NCI-H524 (cell line): ENCODE data around the gene THSD4.

Experiments used
- DNase-seq, 2 experiments: peaks; one replicate each; lab custom pipeline; 2025; lab: John Stamatoyannopoulos, UW

Gene THSD4

DNA sequence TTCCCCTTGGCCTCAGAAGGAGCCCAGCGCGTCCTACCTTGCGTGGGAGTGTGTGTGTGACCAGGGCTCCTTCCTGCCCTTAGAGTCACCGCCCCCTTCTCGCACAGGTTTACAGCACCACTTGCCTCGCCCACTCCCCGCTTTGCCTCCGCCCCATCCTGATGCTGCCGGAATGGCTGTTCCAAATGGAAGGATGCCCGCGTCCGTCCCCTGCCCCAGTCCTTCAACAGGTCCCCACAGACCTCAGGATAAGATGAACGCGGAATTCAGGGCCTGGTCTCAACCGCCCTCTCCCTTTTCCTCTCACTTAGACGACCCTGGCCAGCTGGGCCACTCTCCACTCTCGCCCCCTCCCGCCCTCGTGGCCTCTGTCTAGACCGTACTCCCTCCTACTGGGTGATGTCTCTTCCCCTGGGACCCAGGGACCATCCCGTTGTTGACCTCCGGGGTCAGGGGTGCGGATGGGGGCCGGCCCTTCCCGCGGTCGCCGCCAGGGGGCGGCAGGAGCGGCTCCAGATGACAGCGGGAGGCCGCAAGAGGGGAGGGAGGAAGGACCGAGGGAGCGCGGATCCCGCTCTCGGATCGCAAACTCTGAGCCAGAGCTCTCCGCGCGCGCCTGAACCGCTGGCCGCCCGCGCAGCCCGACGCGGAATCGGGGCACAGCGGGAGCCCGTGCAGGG lies at the start of gene THSD4:
TSS of gene THSD4 (plus strand) at position 585 of the 680 bp plus-strand sequence.
- peak; percentile 54 to 78 for DNase-seq

DNA sequence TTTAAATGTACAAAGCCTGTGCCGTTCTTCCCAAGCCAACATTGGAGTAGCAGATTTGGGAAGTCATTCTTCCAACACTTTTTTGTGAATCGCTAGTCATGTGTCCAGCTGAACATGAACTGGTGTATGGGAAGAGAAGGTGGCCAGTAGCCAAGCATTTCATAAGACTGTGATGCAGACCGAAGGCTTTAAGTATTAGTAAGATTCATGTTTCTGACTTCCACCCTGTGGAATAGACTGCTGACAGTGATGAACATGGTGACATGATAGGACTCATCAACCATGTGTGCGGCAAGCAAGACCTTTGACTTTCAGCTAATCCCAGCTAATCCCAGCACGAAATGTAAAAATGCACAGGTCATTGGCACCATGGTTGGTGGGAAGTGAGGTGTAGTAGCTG lies 48.3 kb upstream of the THSD4 start:
- no peak for DNase-seq

DNA sequence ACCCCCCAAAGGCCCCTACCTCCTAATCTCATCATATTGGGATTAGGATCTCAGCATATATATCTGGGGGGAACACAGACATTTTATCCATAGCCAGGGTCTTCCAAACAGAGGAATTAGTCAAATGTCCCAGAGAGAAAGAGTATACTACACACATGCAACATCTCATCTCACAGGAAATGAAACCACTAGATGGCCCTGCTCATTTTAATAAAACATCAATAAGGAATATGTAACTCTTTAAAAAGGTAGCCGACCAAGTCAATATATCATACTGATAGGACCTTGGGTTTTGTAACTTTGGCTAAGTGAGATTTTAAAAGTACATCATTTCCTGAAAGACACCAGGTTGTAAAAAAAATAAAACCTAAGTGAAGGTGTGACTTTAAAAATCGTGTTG lies 45.6 kb upstream of the THSD4 start:
- no peak for DNase-seq

DNA sequence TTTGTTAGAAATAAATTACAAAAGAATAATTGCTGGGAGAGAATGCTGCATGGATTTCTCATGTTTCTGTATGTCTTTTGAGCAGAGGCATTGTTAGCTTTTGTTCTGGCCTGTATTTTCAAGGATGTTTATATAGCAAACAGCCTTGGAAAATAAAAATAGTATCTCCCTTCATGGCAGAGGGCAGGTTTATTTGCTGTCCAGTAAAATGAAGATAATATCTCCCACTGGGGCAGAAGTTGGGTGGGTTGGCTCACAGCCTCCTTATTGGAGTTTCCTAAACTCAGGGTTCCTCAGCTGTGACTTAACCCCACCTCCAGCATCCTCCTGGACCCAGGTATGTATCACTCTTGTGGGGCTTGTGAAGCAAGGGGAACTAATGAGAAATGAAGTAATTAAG lies 43.7 kb upstream of the THSD4 start:
- DNase-seq = no peak

DNA sequence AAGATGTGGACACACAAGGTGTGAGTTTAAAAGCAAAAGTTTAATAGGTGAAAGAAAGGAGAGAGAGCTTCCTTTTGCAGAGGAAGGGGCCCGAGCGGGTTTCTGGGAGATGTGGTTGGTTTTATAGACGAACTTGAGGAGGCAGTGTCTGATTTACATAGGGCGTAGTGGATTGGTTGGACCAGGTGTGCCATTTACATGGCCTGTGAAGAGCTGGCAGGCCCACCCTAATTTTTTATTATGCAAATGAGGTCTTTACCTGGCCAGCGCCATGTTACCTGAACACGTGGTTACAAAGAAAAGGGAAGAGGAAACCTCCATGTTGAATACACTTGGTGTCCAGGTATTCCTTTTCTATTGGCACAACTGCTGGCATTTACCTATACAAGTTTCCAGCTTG lies 42.8 kb upstream of the THSD4 start:
- DNase-seq = no peak

DNA sequence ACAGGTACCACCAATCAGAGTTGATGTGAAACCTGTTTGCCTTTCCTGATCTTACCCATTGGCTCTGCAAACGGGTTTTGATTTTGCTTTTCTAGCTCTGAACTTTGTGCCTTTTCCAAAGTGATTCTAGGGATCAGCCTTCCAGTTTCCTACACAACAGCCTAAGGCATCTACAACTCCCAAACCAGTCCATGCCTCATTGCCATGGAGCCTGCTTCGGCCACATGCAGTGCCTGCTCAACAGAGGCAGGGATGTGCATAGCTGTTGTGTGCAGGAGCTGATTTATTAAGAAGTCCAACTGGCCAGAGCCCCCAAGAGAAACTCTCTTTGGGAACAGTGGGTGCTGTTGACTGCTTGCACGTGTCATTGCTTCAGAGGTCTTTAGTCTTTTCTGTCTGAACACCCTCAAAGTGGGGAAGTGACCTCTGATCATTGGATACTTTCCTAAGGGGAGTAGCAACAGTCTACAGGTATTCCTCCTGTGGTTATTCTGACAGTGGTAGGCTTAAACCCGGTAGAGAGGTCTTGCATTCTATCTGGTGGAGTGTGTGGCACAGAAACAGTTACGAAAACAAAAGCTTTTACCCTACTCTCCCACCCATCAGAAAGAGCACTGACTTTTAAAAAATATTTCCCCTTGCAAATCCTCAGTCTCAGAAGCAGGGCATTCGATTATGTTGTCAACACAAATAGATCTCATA lies 36.6 kb upstream of the THSD4 start:
- DNase-seq = no peak

DNA sequence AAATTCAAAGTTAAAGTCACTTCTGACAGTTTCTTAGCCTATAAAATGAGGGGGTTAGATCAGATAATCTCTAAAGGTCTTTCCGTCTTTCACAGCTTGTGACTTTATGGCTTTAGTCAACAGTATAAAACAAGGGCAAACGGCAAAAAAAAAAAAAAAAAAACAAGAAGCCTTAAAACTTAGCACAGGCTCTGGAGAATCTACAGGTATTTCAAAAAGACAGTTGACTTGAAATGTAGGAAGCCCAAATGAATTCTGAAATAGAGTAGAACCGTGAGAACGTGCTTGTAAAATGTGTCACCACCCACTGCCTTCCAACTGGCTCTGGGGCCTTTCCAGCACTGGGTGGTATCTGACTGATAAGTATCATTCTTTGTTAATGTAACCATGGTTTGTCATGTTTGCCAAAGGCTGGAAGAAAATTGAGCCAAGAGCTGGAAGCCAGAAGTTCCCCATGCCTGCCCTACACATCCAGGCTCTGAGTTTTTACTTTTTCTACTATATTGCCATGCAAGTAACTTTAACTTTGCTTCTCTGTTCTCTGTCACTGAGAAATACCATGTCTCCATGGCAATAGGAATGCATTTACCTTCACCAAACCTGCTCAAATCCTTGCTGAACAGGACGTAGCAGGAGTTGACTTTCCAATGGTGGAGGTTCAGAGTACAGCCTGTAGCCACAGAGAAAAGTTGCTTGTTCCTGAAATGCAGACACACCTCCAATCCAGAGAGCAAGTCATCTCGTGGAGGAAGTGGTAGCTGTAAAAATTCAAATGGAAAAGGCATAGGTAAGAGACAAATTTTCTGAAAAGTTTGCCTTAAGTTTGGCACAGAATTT lies 35.8 kb upstream of the THSD4 start:
- DNase-seq = no peak

DNA sequence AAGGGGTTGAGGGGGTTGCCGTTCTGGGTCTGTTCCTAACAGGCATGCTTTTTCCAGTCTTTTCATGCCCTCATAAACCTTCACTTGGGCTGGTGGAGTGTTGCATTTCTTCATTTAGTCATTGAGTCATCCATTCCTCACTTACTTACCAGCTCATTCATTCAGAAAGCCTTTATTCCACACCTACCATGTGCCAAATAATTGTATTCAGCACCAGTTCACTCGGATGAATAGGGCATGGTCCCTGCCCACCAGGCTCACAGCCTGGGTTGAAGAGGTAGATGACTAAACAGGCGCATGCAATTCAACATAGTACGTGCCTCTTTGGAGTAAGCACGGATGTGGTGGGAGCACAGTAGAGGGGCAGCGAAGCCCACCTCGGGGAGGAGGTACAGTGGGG lies 35.1 kb upstream of the THSD4 start:
- DNase-seq = no peak

DNA sequence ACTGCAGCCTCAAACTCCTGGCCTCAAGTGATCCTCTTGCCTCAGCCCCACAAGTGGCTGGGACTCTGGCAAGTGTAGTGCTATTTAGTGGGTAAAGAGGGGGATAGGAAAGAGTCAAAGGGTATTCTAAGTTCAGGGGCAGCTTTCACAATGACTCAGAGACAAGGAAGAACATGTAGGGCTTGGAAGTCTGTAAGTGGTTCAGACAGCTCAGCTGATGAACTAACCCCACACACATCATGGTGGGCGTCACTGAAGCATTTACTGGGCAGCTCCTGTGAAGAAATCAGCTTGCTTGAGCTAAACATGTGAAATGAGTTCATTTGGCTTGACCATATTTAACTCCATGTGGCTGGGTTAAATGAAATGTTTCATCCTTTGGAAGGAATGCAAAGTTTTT lies 34.6 kb upstream of the THSD4 start:
- no peak for DNase-seq

DNA sequence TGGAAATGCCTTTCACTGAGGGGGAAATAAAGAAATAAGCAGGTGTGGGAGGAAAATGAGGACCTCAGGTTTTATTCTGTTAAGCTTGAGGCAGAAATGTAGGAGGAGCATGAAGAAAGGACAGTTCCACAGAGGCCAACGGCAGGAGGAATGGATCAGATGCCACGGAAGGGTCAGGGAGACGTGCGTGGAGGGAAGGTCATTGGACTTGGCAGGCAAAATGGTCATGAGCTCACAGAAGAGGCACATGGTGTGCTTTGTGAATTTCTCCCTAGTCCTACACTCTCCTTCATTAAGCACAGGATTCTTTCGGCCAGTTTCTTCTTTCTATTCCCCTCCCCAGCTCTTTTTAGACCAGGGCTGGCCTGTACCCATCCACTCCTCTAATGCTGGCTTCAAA lies 32.5 kb upstream of the THSD4 start:
- DNase-seq = no peak

DNA sequence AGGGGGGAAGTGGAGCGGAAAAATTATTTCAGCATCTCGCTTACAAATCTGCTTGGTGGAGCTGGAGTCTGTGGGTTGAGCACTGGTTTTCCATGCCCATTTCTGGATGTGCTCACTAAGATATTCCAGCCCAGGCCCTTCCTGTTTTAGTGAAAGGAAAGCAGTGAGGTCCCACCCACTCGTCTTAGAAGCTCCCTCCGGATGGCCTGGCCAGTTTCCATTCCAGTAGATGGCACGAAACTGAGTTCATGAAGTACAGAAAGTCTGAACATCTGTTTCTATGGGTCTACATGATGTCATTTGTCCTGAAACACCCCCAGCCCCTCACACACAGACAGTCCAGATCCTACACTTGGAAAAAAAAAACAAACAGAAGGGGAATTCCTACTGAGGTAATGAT lies 31.9 kb upstream of the THSD4 start:
- no peak for DNase-seq

DNA sequence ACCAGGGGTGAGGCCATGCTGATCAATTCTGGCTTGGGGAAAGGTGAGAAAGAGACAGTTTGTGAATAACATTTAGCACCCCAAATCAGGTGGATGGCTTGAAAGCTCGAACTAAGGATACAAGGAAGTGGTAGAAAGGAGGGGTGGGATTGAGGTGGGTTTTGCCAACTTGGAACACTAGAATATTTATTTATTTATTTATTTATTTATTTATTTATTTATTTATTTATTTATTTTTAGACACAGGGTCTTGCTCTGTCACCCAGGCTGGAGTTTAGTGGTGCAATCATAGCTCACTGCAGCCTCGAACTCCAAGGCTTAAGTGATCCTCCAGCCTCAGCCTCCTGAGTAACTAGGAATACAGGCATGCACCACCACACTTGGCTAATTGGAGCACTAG lies 31.0 kb upstream of the THSD4 start:
- no peak for DNase-seq

DNA sequence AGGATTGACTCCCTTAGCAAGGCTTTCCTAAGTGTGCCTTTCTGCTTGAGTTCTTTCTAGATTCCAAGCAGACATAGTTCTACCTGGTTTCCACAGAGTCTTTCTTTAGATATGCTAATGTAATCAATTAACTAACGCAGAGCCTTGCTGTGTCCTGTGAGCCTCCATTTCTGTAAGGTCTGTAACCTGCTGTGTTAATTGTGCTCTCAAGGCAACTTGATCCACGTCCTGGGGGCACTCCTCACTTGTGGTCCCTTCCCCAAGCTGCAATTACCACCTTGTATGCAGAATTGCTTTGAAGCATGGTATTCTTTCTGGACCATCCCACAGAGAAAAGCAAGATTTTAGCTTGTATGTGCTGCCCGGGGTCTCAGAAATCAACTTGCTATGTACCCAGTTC lies 29.5 kb upstream of the THSD4 start:
- no peak for DNase-seq

DNA sequence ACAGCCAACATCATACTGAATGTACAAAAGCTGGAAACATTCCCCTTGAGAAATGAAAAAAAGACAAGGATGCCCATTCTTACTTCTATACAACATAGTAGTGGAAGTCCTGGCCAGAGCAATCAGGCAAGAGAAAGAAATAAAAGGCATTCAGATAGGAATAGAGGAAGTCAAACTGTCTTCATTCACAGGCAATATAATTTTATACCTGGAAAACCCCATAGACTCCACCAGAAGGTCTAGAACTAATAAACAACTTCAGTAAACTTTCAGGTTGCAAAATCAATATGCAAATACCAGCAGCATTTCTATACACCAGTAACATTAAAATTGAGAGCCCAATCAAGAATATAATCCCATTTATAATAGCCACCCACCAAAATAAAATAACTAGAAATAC lies 27.1 kb upstream of the THSD4 start:
- DNase-seq = no peak

DNA sequence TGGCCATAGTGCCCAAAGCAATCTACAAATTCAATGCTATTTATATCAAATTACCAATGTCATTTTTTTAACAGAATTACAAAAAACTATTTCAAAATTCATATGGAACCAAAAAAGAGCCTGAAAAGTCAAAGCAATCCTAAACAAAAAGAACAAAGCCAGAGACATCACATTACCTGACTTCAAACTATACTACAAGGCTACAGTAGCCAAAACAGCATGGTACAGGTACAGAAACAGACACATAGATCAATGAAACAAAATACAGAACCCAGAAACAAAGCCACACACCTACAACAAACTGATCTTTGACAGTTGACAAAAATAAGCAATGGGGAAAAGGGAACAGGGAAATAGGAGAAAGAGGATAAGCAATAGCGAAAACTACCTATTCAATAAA lies 26.6 kb upstream of the THSD4 start:
- DNase-seq = no peak

DNA sequence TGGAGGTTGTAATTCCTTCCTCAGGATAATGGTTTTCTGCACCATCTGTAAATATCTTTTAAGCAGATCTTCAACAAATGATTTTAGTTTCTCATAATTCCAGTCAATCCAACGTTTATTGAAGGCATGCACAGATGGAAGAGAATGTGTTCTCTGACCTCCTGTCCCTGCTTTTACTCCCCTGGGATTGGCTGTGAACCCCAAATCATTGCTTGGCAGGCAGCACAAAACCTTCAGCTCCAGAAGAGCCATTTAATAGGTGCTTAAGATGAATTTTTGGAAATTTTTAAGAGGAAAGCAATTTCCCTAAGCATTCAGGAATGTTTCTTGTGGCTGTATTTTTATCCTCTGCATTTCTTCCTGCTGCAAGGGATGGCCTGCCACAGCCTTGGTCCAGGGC lies 25.5 kb upstream of the THSD4 start:
- DNase-seq = no peak

DNA sequence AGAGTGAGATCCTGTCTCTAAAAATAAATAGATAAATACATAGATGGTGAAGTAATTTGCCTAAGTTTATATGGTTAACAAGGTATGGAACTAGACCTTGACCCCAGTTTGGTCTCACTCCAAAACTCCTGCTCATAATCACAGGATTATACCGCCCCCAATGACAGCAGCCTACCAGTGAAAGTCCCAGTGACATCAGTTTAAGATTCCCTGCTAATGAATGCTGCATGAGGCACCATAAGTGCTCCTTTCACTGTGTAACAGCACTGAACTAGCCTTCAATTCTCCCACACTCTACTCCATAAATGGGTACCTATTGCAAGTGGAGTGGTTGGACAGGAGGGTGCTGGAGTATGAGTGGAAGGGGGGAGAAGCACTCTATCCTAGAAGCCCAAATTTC lies 23.7 kb upstream of the THSD4 start:
- no peak for DNase-seq

DNA sequence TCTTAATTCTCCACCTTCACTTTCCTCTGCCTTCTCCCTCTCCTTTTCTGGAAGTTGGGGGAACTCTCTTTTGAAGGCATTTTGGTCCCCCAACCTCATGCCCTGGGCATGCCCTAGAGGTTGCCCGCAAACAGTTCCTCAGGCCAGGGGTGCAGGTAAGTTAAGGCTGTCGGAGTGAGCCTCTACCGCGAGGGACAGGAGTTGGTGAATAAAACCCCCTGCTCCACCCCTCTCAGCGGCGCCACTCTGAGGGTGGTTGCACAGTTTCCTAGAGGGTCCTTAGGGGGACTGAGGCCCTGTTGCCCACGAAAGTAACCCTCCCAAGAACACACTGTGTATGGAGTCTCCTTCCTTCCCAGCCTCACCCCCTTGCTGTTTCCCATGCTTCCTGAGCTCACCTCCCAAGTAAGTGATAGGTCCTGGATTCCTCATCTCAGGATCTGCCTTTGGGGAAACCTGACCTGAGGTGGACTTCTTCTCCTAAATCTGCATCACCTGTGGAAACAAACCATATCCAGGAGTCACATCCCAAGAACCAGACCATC lies 23.1 kb upstream of the THSD4 start:
- DNase-seq = no peak

DNA sequence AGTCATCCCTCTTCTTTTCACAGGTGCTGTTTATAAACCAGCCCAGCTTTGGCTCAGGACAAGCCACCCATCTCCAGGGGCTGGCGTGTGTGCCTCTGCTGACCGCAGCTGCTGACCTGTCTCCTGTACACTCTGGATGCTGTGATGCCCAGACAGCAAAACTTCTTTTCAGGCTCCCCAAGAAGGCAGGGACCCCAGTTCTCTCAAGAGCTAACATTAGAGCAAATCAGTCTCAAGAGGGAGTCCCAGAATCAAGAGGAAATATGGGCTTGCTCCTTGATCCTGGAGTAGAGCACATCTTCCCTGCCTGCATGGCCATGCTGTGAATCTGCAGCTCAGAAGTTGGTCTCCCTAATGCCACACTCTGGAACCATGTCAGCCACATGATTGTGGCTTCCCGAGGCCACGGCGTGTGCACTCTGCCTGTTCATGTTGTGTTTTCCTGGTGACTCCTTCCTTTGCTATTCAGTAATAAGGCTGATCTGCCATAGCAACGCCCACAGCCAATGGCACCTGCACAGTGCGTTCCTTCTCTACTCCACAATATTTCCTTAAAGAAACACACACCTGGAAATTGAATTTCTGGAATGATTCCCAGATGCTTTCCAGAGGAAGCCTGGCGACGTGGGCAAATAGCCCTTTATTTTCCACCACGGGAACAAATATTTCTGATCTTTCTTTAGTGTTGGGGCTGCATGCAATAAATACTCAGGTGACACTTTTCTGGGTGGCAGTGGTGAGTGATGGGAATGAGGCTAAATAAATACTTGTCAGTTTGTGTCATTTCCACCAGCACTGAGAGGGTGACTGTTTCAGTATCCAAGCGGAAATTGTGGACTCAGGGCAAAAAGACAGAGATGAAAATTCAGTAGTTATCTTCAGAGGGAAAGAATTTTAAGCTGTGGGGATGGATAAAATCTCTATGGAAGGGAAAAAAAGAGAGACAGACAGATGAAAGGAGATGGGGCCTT lies 21.9 kb upstream of the THSD4 start:
- DNase-seq = no peak

DNA sequence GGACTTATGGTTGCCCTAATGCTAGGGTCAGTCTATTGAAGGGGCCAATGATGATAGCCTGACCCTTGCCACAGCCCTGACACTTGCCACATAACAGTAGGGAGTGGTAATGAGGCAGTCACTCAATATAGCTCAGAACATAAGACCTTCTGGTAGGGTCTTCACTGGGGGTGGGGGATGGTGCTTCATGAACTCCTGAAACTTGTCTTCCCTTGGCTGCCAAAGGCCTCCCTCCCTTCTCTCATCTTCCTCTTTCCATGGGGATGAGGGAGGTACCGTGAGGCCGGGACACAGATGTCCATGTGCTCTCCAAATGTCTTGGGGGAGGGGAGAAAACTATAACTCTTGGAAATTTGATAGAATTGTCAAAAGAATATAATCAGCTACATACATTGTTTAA lies 21.1 kb upstream of the THSD4 start:
- no peak for DNase-seq

DNA sequence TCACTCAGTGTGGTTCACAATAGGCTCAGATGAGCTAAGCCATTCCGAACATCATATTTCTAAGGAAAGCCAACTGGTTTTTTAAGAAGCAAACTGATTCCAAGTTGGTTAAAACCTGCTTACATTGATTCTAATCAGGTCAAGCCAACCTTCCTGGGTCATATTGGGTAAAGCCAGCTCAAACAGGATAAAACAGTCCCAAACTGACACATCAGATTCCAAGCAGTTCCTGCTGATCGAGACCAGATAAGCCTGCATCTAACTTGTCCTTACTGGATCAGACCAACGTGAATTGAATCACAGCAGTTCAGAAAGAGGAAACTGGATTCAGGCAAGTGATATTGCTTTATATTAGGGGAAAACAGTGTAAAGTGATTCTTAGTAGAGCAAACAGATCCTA lies 18.6 kb upstream of the THSD4 start:
- no peak for DNase-seq

DNA sequence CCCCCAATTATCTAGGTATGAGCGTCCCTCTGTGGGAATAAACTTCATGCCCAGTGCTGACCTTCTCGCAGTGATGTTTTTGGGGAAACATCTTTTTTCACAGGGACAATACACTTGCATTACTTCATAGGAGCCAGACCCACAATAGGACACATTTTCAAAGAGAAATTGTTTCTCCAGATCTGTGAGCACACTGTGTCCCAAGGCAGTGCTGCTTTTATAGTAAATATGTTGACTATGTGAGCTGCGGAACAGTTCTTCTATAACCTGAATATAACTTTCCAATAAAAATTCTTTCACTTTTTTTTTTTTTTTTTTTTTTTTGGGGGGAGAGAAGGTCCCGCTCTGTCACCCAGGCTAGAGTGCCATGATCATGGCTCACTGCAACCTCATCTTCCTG lies 17.4 kb upstream of the THSD4 start:
- no peak for DNase-seq
